SK-N-SH treated with all-trans-retinoic acid at 6 μM for 48 hours (cell line): ENCODE results near the gene INSL3.

Experiments
- ATAC-seq: fragments of 200-7000 bp; cut with Tn5 transposase; 3 replicates; pipeline ENCODE4 v1.9.1; 2020; ENCODE audit warnings: mild to moderate bottlenecking, moderate library complexity
- ARNTL ChIP-seq: fragments of 450-650 bp; formaldehyde crosslinking; IDR thresholded peaks from 2 replicates; pipeline ENCODE4 v1.5.0; 2020; ENCODE audit warnings: low read depth, mild to moderate bottlenecking, moderate library complexity, borderline replicate concordance
- BACH2 ChIP-seq: fragments of 250-450 bp; sonication (Bioruptor Pico); IDR thresholded peaks from 2 replicates; pipeline ENCODE4 v1.9.0; 2021; ENCODE audit warnings: mild to moderate bottlenecking, borderline replicate concordance
- CREB5 ChIP-seq: fragments of 250-450 bp; sonication (Bioruptor Pico); IDR thresholded peaks from 2 replicates; pipeline ENCODE4 v1.5.1; 2020; ENCODE audit warnings: low read depth, mild to moderate bottlenecking, moderate library complexity
- ESRRG ChIP-seq: fragments of 250-450 bp; sonication (Bioruptor Pico); IDR thresholded peaks from 2 replicates; pipeline ENCODE4 v1.6.1; 2021; ENCODE audit warnings: mild to moderate bottlenecking
- GLIS3 ChIP-seq: fragments of 250-450 bp; sonication (Bioruptor Pico); IDR thresholded peaks from 2 replicates; pipeline ENCODE4 v1.5.0; 2020; ENCODE audit warnings: mild to moderate bottlenecking, moderate library complexity
- ISL1 ChIP-seq: fragments of 250-450 bp; sonication (Bioruptor Pico); IDR thresholded peaks from 2 replicates; pipeline ENCODE4 v2.1.2; 2022; ENCODE audit warnings: mild to moderate bottlenecking, moderate library complexity
- OSR1 ChIP-seq: fragments of 250-450 bp; sonication (Bioruptor Pico); IDR thresholded peaks from 2 replicates; pipeline ENCODE4 v1.8.0; 2022; ENCODE audit warnings: moderate library complexity, mild to moderate bottlenecking, inconsistent platforms
- POU6F1 ChIP-seq: fragments of 250-450 bp; sonication (Bioruptor Pico); IDR thresholded peaks from 2 replicates; pipeline ENCODE4 v1.8.0; 2021; ENCODE audit warnings: low read depth, mild to moderate bottlenecking, moderate library complexity, borderline replicate concordance
- PPARA ChIP-seq: fragments of 250-450 bp; sonication (Bioruptor Pico); IDR thresholded peaks from 2 replicates; pipeline ENCODE4 v1.5.0; 2020; ENCODE audit warnings: mild to moderate bottlenecking, borderline replicate concordance
- RARB ChIP-seq: fragments of 250-450 bp; sonication (Bioruptor Pico); IDR thresholded peaks from 2 replicates; pipeline ENCODE4 v1.8.0; 2021; ENCODE audit warnings: mild to moderate bottlenecking, moderate library complexity
- SNAI2 ChIP-seq: fragments of 250-450 bp; sonication (Bioruptor Pico); IDR thresholded peaks from 2 replicates; pipeline ENCODE4 v1.5.0; 2020; ENCODE audit warnings: mild to moderate bottlenecking, moderate library complexity
- TCF4 ChIP-seq: fragments of 250-450 bp; sonication (Bioruptor Pico); IDR thresholded peaks from 2 replicates; pipeline ENCODE4 v1.8.0; 2021; ENCODE audit warnings: mild to moderate bottlenecking, moderate library complexity, borderline replicate concordance
- TOX ChIP-seq: fragments of 250-450 bp; sonication (Bioruptor Pico); IDR thresholded peaks from 2 replicates; pipeline ENCODE4 v1.8.0; 2021; ENCODE audit warnings: mild to moderate bottlenecking, moderate library complexity, borderline replicate concordance
- ZC3H10 ChIP-seq: fragments of 250-450 bp; sonication (Bioruptor Pico); IDR thresholded peaks from 2 replicates; pipeline ENCODE4 v1.5.1; 2021; ENCODE audit warnings: mild to moderate bottlenecking, moderate library complexity
- ZFP3 ChIP-seq: fragments of 250-450 bp; sonication (Bioruptor Pico); IDR thresholded peaks from 2 replicates; pipeline ENCODE4 v1.5.0; 2020; ENCODE audit warnings: mild to moderate bottlenecking, moderate library complexity
- ZFP30 ChIP-seq: fragments of 450-650 bp; formaldehyde crosslinking; IDR thresholded peaks from 2 replicates; pipeline ENCODE4 v1.5.0; 2022; ENCODE audit warnings: mild to moderate bottlenecking, moderate library complexity
- ZNF565 ChIP-seq: fragments of 450-650 bp; formaldehyde crosslinking; conservative IDR thresholded peaks from 2 replicates; pipeline ENCODE4 v1.5.0; 2020; ENCODE audit warnings: low read depth, mild to moderate bottlenecking, moderate library complexity
- ZNF70 ChIP-seq: fragments of 450-650 bp; formaldehyde crosslinking; IDR thresholded peaks from 2 replicates; pipeline ENCODE4 v1.5.0; 2020; ENCODE audit warnings: mild to moderate bottlenecking, moderate library complexity
- TF ChIP-seq, protein P1 (sequence below): fragments of 250-450 bp; sonication (Bioruptor Pico); IDR thresholded peaks from 2 replicates; pipeline ENCODE4 v1.5.0; 2020; ENCODE audit warnings: mild to moderate bottlenecking, moderate library complexity
- TF ChIP-seq, protein P2 (sequence below): fragments of 250-450 bp; sonication (Bioruptor Pico); IDR thresholded peaks from 2 replicates; pipeline ENCODE4 v1.8.0; 2020; ENCODE audit warnings: mild to moderate bottlenecking, moderate library complexity, borderline replicate concordance

Gene INSL3

GRCh38 chr19:17866312-17866963 is 45.1 kb upstream of the INSL3 start:
- no peak for TF ChIP-seq ISL1 (CRISPR knock-in tag)
- no peak for TF ChIP-seq ZFP30 (CRISPR knock-in tag)
- TF ChIP-seq GLIS3, result no peak
- no peak for TF ChIP-seq TOX (CRISPR knock-in tag)
- no peak for TF ChIP-seq ZNF70 (CRISPR knock-in tag)
- TF ChIP-seq OSR1 (CRISPR knock-in tag), result no peak
- TF ChIP-seq POU6F1, result no peak
- TF ChIP-seq SNAI2 (CRISPR knock-in tag), result no peak
- no peak for TF ChIP-seq ARNTL
- TF ChIP-seq TCF4 (CRISPR knock-in tag), result no peak
- TF ChIP-seq ZFP3 (CRISPR knock-in tag), result no peak
- TF ChIP-seq, protein P1, sequence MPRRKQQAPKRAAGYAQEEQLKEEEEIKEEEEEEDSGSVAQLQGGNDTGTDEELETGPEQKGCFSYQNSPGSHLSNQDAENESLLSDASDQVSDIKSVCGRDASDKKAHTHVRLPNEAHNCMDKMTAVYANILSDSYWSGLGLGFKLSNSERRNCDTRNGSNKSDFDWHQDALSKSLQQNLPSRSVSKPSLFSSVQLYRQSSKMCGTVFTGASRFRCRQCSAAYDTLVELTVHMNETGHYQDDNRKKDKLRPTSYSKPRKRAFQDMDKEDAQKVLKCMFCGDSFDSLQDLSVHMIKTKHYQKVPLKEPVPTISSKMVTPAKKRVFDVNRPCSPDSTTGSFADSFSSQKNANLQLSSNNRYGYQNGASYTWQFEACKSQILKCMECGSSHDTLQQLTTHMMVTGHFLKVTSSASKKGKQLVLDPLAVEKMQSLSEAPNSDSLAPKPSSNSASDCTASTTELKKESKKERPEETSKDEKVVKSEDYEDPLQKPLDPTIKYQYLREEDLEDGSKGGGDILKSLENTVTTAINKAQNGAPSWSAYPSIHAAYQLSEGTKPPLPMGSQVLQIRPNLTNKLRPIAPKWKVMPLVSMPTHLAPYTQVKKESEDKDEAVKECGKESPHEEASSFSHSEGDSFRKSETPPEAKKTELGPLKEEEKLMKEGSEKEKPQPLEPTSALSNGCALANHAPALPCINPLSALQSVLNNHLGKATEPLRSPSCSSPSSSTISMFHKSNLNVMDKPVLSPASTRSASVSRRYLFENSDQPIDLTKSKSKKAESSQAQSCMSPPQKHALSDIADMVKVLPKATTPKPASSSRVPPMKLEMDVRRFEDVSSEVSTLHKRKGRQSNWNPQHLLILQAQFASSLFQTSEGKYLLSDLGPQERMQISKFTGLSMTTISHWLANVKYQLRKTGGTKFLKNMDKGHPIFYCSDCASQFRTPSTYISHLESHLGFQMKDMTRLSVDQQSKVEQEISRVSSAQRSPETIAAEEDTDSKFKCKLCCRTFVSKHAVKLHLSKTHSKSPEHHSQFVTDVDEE, result no peak
- TF ChIP-seq, all 23 proteins: peak for 0
- peak; percentile 12 for ATAC-seq

DNA sequence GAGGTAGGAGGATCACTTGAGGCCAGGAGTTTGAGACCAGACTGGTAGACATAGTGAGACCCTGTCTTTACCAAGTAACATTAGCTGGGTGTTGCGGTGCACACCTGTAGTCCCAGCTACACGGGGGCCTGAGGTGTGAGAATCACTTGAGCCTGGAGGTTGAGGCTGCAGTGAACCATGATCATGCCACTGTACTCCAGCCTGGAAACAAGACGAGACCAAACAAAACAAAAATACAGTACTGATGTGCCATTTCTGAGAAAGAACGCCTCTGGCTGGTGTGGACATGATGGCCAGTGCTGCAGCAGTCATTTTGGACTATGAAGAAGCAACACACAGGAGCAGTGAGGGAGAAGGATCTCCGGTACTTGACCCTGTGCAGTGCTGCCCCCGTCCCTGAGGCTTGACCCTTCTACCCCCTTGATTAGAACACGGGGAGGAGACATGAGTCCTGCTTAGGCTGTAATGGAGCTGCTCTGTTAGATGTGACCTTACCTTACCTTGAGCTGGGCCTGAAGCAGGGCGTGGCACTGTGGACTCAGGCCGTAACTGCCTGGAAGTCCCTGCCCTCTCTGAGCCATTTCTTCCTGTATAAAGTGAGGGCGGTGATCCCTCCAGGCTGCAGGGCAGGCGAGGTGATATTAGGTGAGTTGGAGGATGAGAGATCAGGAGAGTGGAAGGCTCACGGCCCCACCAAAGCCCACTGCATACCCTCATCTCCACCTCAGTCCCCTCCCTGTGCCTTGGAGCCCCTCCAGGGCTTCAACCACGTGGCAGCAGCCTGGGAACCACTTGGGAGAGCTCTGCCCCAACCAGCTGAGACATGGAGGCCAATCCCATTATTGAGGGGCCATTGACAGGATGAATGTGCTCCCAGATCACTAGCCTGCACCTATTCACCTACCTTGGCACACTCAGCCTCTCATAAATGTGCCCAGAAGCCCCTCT is 44.3 kb upstream of the INSL3 start:
- peak; percentile 21 for ATAC-seq
- TF ChIP-seq ESRRG (CRISPR knock-in tag) (peak; percentile 43; the same call in 1 of the 2 replicates), ZNF565 (CRISPR knock-in tag) (no peak), SNAI2 (CRISPR knock-in tag) (no peak), ISL1 (CRISPR knock-in tag) (no peak), GLIS3 (no peak)
- TF ChIP-seq, protein P1, result no peak

- ATAC-seq, result no peak
- TF ChIP-seq, protein P2, sequence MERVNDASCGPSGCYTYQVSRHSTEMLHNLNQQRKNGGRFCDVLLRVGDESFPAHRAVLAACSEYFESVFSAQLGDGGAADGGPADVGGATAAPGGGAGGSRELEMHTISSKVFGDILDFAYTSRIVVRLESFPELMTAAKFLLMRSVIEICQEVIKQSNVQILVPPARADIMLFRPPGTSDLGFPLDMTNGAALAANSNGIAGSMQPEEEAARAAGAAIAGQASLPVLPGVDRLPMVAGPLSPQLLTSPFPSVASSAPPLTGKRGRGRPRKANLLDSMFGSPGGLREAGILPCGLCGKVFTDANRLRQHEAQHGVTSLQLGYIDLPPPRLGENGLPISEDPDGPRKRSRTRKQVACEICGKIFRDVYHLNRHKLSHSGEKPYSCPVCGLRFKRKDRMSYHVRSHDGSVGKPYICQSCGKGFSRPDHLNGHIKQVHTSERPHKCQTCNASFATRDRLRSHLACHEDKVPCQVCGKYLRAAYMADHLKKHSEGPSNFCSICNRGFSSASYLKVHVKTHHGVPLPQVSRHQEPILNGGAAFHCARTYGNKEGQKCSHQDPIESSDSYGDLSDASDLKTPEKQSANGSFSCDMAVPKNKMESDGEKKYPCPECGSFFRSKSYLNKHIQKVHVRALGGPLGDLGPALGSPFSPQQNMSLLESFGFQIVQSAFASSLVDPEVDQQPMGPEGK, result no peak
- TF ChIP-seq PPARA (CRISPR knock-in tag) (no peak), ISL1 (CRISPR knock-in tag) (no peak), TOX (CRISPR knock-in tag) (no peak), ZNF70 (CRISPR knock-in tag) (no peak), ZFP3 (CRISPR knock-in tag) (no peak), ZC3H10 (CRISPR knock-in tag) (no peak), RARB (CRISPR knock-in tag) (no peak), GLIS3 (no peak; the same call in 1 of the 2 replicates), CREB5 (no peak), TCF4 (CRISPR knock-in tag) (no peak), ARNTL (no peak), POU6F1 (no peak), BACH2 (CRISPR knock-in tag) (no peak)
These were observed 42.3 kb upstream of the INSL3 start for GRCh38 chr19:17863520-17864182.
